ENCODE data around the gene SLC16A9. TPM values are rescaled to one million over a fixed set of nuclear protein-coding genes. Genes with fewer than 3 reads are reported as not detected.

SLC16A9 gene
- total RNA-seq, 1 experiment from 2014 or later: 4.1 TPM

DNA sequence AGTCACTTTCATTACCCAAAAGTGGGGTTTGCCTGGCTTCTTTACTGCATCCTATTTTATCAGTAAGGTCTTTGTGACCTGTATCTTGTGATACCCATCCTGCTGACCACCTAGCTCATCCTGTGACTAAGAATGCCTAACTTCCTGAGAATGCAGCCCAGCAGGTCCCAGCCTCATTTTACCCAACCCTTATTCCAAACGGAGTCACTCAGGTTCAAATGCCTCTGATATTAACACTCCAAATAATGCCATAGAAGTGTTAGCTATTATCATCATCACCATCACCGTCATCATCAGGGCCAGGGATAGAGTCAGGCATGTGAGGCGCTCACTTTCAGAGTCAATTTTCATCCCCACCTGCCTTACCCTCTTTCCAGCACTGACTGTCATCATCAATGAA is 85.5 kb downstream of the SLC16A9 start:
- H3K27me3 ChIP-seq (ENCODE audit: insufficient read depth, low read length): no peaks in the 10 kb centered on the region
- H3K23ac ChIP-seq (ENCODE audit: insufficient read length, low read depth, low read length): no peak overlapping the region
- no peaks in the 10 kb centered on the region for H3K79me1 ChIP-seq (ENCODE audit: insufficient read depth, low read depth, low read length, poor library complexity, severe bottlenecking)
- Mint-ChIP-seq H3K36me3 (ENCODE audit: insufficient read depth in 1 of 3, low read depth in 3 of 3) (no peaks in the 10 kb centered on the region), H3K27ac (no peak overlapping the region; a peak in 1 of 7 replicates), H3K9me3 (peaks cover 0 to 3% of the 10 kb centered on the region in 2 experiments; a peak in 2 of 5 replicates), H3K4me1 (peaks cover 33 to 44% of the 10 kb centered on the region in 2 experiments), H3K27me3 (ENCODE audit: low read depth) (no peaks in the 10 kb centered on the region), H3K4me3 (no peak overlapping the region)
- H3K18ac ChIP-seq (ENCODE audit: insufficient read length, low read depth, low read length): no peak overlapping the region
- no peak overlapping the region for H3K14ac ChIP-seq (ENCODE audit: insufficient read depth, low read length)
- no peaks in the 10 kb centered on the region for H4K20me1 ChIP-seq (ENCODE audit: control insufficient read depth, insufficient read depth, insufficient read length)
- no peak overlapping the region for H4K91ac ChIP-seq (ENCODE audit: insufficient read length, low read depth, low read length)
- H3K23me2 ChIP-seq (ENCODE audit: insufficient read length, low read depth, low read length, poor library complexity, severe bottlenecking): peaks cover 3% of the 10 kb centered on the region
- H3K9ac ChIP-seq (ENCODE audit: extremely low read depth, insufficient read length, low read length): no peak overlapping the region
- H2BK5ac ChIP-seq (ENCODE audit: insufficient read length, low read length): no peak overlapping the region
- H3K79me2 ChIP-seq (ENCODE audit: insufficient read depth, low read length): no peaks in the 10 kb centered on the region
- H4K5ac ChIP-seq (ENCODE audit: insufficient read length, low read depth, low read length): no peak overlapping the region
- 0 out of 2 replicates have a peak, but pooled peaks cover 2% of the 10 kb centered on the region for H3K4me1 ChIP-seq (ENCODE audit: insufficient read depth, low read length)
- H2BK120ac ChIP-seq (ENCODE audit: low read depth, low read length, poor library complexity, severe bottlenecking): no peak overlapping the region
- H2BK12ac ChIP-seq (ENCODE audit: insufficient read length, low read depth, low read length): no peak overlapping the region
- H3K9me3 ChIP-seq (ENCODE audit: control insufficient read depth, low read depth, low read length): no peaks in the 10 kb centered on the region
- H2AFZ ChIP-seq (ENCODE audit: low read length): no peak overlapping the region
- no peak overlapping the region for H3K4ac ChIP-seq (ENCODE audit: low read depth, low read length)
- no peak overlapping the region for H2AK5ac ChIP-seq (ENCODE audit: insufficient read length, low read length)
- no peak overlapping the region for H3K27ac ChIP-seq (ENCODE audit: insufficient read length, low read depth, low read length)
- WGBS (ENCODE audit: extremely low coverage, insufficient read length, low lambda C conversion rate): no CpG with 5 or more reads among the region's 3 CpGs
- H4K8ac ChIP-seq (replicated peaks; ENCODE audit: insufficient read length, low read depth, low read length): no peak overlapping the region
- H3K4me2 ChIP-seq (ENCODE audit: insufficient read depth, insufficient read length, low read length): no peak overlapping the region
- no peak overlapping the region for H2BK15ac ChIP-seq (ENCODE audit: low read depth, low read length)
- no peak overlapping the region for H3K56ac ChIP-seq (ENCODE audit: insufficient read length, low read depth, low read length)
- TF ChIP-seq CTCF (conservative IDR thresholded peaks at IDR 0.05): no peak
- H2BK20ac ChIP-seq (ENCODE audit: low read depth, low read length, poor library complexity, severe bottlenecking): no peak overlapping the region
- H3T11ph ChIP-seq (ENCODE audit: low read length): no peak overlapping the region
- DNase-seq: no peak

Data from H9 (cell line).